NCI-H526 (cell line): ENCODE results near the gene FCSK.

Experiments
- DNase-seq, 2 experiments: peaks; one replicate each; lab custom pipeline; 2025; lab: John Stamatoyannopoulos, UW

Gene FCSK

DNA sequence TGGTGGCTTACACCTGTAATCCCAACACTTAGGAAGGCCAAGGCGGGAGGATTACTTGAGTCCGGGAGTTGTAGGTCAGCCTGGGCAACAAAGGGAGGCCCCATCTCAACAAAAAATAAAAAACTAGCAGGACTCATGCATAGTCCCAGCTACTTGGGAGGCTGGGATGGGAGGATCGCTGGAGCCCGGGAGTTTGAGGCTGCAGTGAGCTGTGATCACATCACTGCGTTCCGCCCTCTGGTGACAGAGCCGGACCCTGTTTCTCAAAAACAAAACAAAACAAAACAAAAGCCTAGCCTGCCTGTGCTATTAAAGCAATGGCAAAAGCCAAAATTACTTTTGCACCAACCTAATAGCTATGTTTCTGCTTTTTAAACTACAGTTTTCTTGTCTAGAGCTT is 1.5 kb downstream of the FCSK start:
- no peak for DNase-seq

DNA sequence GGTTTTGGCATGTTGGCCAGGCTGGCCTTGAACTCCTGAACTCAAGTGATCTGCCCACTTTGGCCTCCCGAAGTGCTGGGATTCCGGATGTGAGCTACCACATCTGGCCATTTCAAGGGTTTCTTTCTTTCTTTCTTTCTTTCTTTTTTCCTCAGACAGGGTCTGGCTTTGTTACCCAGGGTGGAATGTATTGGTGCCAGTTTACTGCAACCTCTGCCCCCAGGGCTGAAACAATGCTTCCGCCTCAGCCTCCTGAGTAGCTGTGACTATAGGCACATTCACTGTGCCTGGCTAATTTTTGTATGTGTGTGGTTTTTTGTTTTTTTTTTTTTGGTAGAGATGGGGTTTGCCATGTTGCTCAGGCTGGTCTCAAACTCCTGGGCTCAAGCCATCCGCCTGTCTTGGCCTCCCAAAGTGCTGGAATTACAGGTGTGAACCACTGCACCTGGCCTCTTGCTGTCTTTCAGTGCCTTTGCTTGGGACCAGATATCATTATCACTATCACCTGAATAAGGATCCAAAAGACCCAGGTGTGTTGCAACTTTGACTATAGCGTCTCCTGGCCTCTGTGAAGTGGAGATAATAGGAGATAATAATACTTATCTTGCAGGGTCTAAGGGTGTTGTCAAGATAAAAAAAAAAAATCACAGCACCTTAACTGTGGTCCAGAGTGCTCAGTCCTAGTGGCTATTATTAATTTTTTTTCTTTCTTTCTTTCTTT is 3.2 kb downstream of the FCSK start:
- no peak for DNase-seq

DNA sequence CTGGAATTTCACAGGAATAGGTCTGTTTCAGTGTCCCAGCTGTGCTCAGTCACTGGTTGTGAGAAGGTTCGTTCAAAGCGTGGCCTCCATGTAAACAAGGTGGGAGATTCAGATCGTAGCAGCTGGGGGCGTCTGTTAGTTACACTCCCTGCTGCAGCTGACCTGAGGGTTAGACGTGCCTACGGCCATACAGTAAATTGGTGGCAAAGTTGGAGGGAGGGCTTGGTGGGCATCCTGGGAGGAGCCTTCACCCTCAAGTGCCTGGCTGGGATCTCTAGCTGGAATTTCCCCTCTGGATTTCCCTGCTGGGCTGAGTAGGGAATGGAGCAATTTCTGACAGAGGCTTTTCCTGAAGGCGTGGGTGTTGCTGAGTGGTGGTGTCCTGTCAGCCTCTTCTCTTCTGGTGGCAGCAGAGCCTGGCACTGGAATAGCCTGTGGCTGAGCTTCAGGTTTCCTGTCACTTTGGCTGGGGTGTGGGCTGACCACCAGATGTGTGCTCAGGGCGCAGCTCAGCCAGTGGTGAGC is 6.4 kb downstream of the FCSK start:
- DNase-seq: no peak

DNA sequence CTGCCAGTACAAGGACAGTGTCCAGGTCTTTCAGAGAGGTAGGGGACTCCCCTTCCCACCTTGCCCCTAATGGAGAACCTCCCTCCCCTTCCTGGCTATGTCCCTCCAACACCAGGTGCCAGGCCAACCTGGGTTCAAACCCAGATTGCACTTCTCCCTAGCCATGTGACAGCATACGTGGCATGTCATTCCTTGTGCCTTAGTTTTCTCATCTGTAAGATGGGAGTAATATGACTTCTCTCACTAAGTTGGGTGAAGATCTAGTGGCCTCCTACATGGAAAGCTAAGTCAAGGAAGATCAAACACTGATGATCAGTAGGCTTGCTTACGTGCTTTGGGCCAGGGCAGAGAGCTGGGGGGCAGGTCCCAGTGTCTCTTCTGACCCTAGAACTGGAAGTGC is 8.8 kb downstream of the FCSK start:
- no peak for DNase-seq

DNA sequence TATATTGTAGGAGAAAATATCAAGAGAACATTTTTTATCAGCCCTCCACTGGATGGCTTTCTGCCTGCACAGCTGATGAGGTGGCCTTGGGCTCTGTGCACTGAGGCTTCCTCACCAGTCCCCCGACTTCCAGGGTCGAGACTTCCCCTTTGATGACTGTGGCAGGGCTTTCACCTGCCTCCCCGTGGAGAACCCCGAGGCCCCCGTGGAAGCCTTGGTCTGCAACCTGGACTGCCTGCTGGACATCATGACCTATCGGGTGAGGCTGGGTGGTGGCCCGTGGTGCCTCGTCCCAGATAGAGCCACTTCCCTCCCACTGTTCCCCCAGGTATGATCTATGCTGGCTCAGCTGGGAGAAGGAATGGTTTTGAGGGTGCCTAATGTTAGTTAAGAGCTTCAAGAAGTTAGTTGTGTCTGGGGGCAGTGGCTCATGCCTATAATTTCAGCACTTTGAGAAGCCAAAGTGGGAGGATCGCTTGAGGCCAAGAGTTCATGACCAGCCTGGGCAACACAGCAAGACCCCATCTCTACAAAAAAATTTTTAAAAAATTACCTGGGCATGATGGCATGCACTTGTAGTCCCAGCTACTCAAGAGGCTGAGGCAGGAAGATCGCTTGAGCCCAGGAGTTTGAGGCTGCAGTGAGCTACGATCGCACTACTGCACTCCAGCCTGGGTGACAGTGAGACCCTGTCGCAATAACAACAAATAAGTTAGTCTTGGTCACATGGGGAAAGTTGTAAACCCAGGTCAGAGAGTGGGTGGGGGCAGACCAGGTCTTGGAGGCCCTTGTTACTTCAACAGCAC is 11.8 kb downstream of the FCSK start:
- DNase-seq: no peak

GRCh38 chr16:70466805-70467076 is 12.3 kb downstream of the FCSK start:
- DNase-seq: no peak

GRCh38 chr16:70467113-70467512 is 12.7 kb downstream of the FCSK start:
- no peak for DNase-seq

- no peak for DNase-seq
Measured at GRCh38 chr16:70467608-70468007, 13.2 kb downstream of the FCSK start.

- DNase-seq: no peak
Measured at GRCh38 chr16:70468776-70469525, 14.6 kb downstream of the FCSK start.

- no peak for DNase-seq
Measured at GRCh38 chr16:70470141-70470926, 15.9 kb downstream of the FCSK start.

DNA sequence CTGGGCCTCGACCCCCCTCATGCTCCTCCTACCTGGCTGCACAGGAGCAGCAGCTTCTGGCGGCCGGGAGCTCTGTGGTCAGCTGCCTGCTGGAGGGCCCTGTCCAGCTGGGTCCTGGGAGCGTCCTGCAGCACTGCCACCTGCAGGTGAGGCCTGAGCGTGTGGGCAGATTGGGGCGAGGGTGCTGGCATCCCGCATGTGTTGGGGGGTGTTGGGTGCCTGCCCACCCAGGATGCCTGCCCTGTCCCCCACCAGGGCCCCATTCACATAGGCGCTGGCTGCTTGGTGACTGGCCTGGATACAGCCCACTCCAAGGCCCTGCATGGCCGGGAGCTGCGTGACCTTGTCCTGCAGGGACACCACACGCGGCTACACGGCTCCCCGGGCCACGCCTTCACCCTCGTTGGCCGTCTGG is 16.5 kb downstream of the FCSK start:
- DNase-seq: no peak

DNA sequence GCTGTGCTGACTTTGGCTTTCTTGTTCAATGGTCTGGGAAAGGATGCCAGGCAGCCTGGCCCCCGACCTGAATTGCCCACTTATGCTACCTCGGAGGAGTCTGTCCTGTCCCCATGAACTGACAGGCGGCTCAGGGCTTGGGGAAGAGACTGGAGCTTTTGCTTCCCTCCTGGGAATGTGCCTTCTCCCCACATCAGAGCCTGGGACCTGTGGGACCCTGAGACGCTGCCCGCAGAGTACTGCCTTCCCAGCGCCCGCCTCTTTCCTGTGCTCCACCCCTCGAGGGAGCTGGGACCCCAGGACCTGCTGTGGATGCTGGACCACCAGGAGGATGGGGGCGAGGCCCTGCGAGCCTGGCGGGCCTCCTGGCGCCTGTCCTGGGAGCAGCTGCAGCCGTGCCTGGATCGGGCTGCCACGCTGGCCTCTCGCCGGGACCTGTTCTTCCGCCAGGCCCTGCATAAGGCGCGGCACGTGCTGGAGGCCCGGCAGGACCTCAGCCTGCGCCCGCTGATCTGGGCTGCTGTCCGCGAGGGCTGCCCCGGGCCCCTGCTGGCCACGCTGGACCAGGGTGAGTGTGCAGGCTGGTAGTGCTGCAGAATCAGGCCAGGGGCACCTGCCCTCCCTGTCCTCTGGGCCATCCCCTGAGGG is 18.5 kb downstream of the FCSK start:
- DNase-seq: no peak

- no peak for DNase-seq
Measured at GRCh38 chr16:70473446-70474319, 19.3 kb downstream of the FCSK start.

GRCh38 chr16:70474320-70475053 is 20.1 kb downstream of the FCSK start:
- DNase-seq: no peak

- DNase-seq: no peak
Measured at GRCh38 chr16:70475054-70475871, 20.9 kb downstream of the FCSK start.

- no peak for DNase-seq
Measured at GRCh38 chr16:70476272-70477020, 22.1 kb downstream of the FCSK start.

DNA sequence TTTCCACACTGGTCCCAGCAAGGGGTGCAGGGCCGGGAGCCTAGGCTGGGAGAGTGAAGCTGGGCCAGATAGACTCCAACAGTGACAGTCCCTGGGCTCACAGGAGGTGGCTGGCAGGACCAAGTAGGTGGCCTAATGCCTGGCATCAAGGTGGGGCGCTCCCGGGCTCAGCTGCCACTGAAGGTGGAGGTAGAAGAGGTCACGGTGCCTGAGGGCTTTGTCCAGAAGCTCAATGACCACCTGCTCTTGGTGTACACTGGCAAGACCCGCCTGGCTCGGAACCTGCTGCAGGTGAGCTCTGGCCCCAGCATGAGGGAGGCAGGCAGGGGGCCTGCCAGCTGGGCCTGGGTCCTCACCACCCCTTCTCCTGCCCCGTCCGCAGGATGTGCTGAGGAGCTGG is 23.8 kb downstream of the FCSK start:
- DNase-seq: no peak

DNA sequence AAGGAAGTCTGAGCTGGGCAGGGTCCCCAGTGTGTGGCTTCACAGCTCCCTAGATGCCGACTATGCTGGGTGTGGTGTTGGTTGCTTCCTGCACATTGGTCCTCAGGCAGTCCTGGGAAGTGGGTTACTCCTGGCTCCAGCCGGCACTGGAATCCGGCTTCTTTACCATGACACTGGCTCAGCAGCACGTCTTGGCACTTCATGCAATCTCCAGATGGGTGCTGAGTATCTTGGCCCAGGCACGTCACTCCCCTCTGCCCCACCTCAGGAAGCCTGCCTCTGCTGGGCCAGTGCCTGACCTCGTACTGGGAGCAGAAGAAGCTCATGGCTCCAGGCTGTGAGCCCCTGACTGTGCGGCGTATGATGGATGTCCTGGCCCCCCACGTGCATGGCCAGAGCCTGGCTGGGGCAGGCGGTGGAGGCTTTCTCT is 24.5 kb downstream of the FCSK start:
- no peak for DNase-seq
